ENCODE data around the gene IGFBP5. TPM values are rescaled to one million over a fixed set of nuclear protein-coding genes. Genes with fewer than 3 reads are reported as not detected.

The IGFBP5 gene
- total RNA-seq, 4 donors from 2014 or later, result 146 to 263 (median 190) TPM

DNA sequence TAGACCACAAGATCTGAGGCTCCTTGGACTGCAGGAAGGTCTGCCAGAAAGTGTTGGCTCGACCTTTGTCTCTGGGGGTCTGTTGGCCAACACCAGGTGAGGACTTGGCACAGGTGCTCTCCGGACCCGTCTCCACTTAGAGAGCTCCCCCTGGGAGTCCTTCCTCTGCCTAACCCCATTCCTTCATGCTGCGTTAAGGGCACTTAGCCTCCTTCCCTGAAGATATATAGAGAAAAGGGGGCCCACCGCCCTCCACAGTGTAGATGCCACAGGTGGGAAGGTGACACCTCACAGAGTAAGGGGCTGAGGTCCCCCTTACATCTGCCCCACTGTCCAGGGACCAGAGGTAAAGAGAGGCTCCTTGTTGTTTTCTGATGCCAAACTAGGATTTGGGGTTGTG lies 8.2 kb downstream of the IGFBP5 start:
- Histone ChIP-seq H3K4me1 (peaks cover 17 to 79% (median 25%) of the 10 kb centered on the region in 4 donors), H3K4me3 (no peak overlapping the region), H3K27me3 (peaks cover 44% of the 10 kb centered on the region), H3K36me3 (no peaks in the 10 kb centered on the region), H3K9me3 (no peaks in the 10 kb centered on the region), H3K27ac (peak overlapping the region; percentile 45 to 85 (median 69))
- 67% methylated on average over 5 of the region's 5 CpGs; no CpG with 5 or more reads in 1 of the 2 donors for WGBS, 2 donors (ENCODE audit: low coverage in 1 of 2)
- intact Hi-C loops (cut with DNase I; ENCODE audit: low total_unique reads), result no loop called here
- DNase-seq, result no peak
- TF ChIP-seq EP300 (IDR thresholded peaks at IDR 0.05; ENCODE audit: low read depth), result no peak
- no peak for TF ChIP-seq POLR2AphosphoS5 (IDR thresholded peaks at IDR 0.05)
- no peak for TF ChIP-seq CTCF (IDR thresholded peaks at IDR 0.05)
- no peak for TF ChIP-seq POLR2A (IDR thresholded peaks at IDR 0.05)
- in situ Hi-C loops (cut with MboI; ENCODE audit: low pct_ligation_motif_present in 1 of 4, low pct_unique_long_range_greater_than_20kb in 1 of 4, low sequenced_read_pairs in 3 of 4), result loop anchor here (10.0 to 25.0 kb wide), 6 partner anchors 475 to 1028 kb away; no protein-coding TSS in a partner anchor

DNA sequence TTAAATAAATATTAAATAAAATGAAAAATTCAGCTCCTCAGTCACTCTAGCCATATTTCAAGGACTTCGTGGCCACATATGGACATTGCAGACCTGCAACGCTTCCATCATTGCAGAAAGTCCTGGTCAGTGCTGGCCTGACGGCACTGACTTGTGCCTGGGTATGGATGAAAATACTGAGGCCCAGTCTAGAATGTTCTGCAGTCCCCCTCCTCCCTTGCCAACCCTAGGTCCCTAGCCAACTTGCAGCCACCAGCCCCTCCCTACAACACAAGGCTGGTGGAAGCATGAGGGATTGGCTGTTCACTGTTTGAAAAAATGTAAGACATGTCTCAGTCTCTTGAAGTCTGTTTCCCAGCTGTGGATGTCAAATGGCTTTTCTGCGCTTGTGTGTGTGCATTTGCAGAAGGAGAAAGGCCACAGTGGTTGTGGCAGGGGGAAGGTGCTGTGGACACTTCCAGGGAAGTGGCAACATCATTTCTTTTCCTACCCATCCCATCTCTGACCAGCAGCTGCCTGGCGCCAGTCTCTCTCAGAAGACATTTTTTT lies 9.9 kb downstream of the IGFBP5 start:
- Histone ChIP-seq H3K27me3 (peaks cover 28% of the 10 kb centered on the region), H3K9me3 (no peaks in the 10 kb centered on the region), H3K4me1 (peaks cover 19 to 86% (median 34%) of the 10 kb centered on the region in 4 donors), H3K36me3 (no peaks in the 10 kb centered on the region), H3K27ac (peak overlapping the region in 3 of 4 donors; percentile 66 to 86 (median 73)), H3K4me3 (no peak overlapping the region)
- TF ChIP-seq POLR2AphosphoS5 (IDR thresholded peaks at IDR 0.05) (no peak), CTCF (IDR thresholded peaks at IDR 0.05) (no peak), POLR2A (IDR thresholded peaks at IDR 0.05) (no peak), EP300 (IDR thresholded peaks at IDR 0.05; ENCODE audit: low read depth) (no peak)
- 81 to 87% methylated on average over 3 to 5 of the region's 5 CpGs for WGBS, 2 donors (ENCODE audit: low coverage in 1 of 2)
- intact Hi-C loops (cut with DNase I; ENCODE audit: low total_unique reads), result no loop called here
- in situ Hi-C loops (cut with MboI; ENCODE audit: low pct_ligation_motif_present in 1 of 4, low pct_unique_long_range_greater_than_20kb in 1 of 4, low sequenced_read_pairs in 3 of 4), result loop anchor here (10.0 to 25.0 kb wide), 6 partner anchors 477 to 1029 kb away; no protein-coding TSS in a partner anchor
- no peak for DNase-seq

DNA sequence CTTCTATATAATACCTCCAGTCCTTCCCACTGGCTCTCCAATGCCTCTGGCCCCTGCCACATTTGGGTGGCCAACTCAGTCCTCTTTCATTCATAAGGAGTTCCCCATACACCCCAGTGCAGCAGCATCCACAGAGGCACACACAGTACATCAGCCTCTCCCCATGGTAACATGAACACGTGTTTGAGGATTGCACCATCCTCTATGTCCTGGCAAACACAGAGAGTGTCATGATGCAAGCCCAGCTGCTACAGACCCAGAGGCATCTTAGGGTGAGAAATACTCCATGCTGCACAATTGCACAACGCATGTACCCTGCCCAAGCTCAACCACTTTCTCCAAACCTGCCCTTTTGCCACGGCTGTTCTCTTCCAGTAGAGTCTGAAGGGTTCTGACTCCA lies 11.5 kb downstream of the IGFBP5 start:
- H3K36me3 ChIP-seq, result peaks cover 0 to 2% (median 0%) of the 10 kb centered on the region in 4 donors
- peaks cover 13% of the 10 kb centered on the region for H3K27me3 ChIP-seq
- peaks cover 19 to 75% (median 31%) of the 10 kb centered on the region in 4 donors for H3K4me1 ChIP-seq
- 32% methylated on average over 3 of the region's 3 CpGs; no CpG with 5 or more reads in 1 of the 2 donors for WGBS, 2 donors (ENCODE audit: low coverage in 1 of 2)
- H3K27ac ChIP-seq, result peak overlapping the region; percentile 60 to 86 (median 73)
- peak; percentile 54 for DNase-seq
- no peaks in the 10 kb centered on the region for H3K9me3 ChIP-seq
- no peak overlapping the region for H3K4me3 ChIP-seq
- TF ChIP-seq POLR2AphosphoS5 (IDR thresholded peaks at IDR 0.05), result peak; percentile 65 to 93 (median 90)
- no peak for TF ChIP-seq CTCF (IDR thresholded peaks at IDR 0.05)
- TF ChIP-seq EP300 (IDR thresholded peaks at IDR 0.05; ENCODE audit: low read depth), result peak; percentile 58
- intact Hi-C loops (cut with DNase I; ENCODE audit: low total_unique reads), result no loop called here
- in situ Hi-C loops (cut with MboI; ENCODE audit: low pct_ligation_motif_present in 1 of 4, low pct_unique_long_range_greater_than_20kb in 1 of 4, low sequenced_read_pairs in 3 of 4), result loop anchor here (10.0 to 25.0 kb wide), 6 partner anchors 478 to 1031 kb away; no protein-coding TSS in a partner anchor

GRCh38 chr2:216681683-216682082 lies 13.7 kb downstream of the IGFBP5 start:
- Histone ChIP-seq H3K36me3 (peaks cover 0 to 4% (median 0%) of the 10 kb centered on the region in 4 donors), H3K4me1 (peaks cover 19 to 58% (median 29%) of the 10 kb centered on the region in 4 donors), H3K9me3 (no peaks in the 10 kb centered on the region), H3K27ac (peak overlapping the region; percentile 53 to 86 (median 73)), H3K27me3 (peaks cover 1% of the 10 kb centered on the region), H3K4me3 (no peak overlapping the region)
- in situ Hi-C loops (cut with MboI; ENCODE audit: low pct_ligation_motif_present in 1 of 4, low pct_unique_long_range_greater_than_20kb in 1 of 4, low sequenced_read_pairs in 3 of 4), result loop anchor here (10.0 to 25.0 kb wide), 6 partner anchors 481 to 1033 kb away; no protein-coding TSS in a partner anchor
- 40% methylated on average over 2 of the region's 2 CpGs; no CpG with 5 or more reads in 1 of the 2 donors for WGBS, 2 donors (ENCODE audit: low coverage in 1 of 2)
- TF ChIP-seq POLR2AphosphoS5 (IDR thresholded peaks at IDR 0.05) (no peak), POLR2A (IDR thresholded peaks at IDR 0.05) (no peak), CTCF (IDR thresholded peaks at IDR 0.05) (no peak), EP300 (IDR thresholded peaks at IDR 0.05; ENCODE audit: low read depth) (no peak)
- DNase-seq, result no peak
- intact Hi-C loops (cut with DNase I; ENCODE audit: low total_unique reads), result no loop called here

Measured in transverse colon (tissue), 4 donors.